ENCODE results near the gene RHBDF1.

RHBDF1 gene

DNA sequence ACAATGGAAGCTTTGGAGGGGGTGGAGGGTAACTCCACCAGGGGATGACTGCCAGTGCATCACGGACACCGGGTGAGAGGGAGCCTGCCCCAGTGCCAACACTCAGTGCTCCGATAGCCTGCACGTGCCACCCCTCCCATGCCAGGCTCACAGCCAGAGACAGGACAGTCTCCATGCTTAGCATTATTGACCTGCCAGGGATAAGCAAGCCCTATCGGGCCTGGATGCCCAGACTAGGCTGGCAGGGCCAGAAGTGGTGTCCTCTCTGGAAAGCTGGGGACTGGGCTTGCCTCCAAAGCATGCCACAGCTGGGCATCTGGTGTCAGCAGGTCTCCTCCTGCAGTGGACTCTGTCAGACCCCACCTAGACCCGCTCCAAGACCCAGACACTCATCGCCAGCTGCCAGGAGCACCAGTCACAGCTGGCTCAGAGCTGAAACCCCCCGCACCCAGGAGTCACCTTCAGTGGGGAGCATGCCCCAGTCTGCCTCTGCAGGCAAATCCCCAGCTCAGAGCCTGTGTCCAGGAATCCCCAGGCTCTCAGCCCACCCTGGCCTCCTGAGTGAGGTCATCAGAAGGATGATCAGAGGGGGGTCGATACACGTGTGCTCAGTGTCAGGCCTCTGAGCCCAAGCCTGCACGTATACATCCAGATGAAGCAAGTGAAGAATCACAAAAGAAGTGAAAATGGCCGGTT, 1.8 kb upstream of the RHBDF1 start:
- no peak for DNase-seq

GRCh38 chr16:71540-72401, 660 bp downstream of the RHBDF1 start:
- DNase-seq = no peak

- no peak for DNase-seq
These were observed 1.3 kb downstream of the RHBDF1 start for GRCh38 chr16:71210-71539.

DNA sequence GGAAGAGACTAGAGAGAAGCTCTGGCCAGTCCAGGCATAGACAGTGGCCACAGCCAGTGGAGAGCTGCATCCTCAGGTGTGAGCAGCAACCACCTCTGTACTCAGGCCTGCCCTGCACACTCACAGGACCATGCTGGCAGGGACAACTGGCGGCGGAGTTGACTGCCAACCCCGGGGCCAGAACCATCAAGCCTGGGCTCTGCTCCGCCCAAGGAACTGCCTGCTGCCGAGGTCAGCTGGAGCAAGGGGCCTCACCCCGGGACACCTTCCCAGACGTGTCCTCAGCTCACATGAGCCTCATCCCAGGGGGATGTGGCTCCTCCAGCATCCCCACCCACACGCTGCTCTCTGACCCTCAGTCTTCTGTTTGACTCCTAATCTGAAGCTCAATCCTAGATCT, 3.2 kb downstream of the RHBDF1 start:
- no peak for DNase-seq

DNA sequence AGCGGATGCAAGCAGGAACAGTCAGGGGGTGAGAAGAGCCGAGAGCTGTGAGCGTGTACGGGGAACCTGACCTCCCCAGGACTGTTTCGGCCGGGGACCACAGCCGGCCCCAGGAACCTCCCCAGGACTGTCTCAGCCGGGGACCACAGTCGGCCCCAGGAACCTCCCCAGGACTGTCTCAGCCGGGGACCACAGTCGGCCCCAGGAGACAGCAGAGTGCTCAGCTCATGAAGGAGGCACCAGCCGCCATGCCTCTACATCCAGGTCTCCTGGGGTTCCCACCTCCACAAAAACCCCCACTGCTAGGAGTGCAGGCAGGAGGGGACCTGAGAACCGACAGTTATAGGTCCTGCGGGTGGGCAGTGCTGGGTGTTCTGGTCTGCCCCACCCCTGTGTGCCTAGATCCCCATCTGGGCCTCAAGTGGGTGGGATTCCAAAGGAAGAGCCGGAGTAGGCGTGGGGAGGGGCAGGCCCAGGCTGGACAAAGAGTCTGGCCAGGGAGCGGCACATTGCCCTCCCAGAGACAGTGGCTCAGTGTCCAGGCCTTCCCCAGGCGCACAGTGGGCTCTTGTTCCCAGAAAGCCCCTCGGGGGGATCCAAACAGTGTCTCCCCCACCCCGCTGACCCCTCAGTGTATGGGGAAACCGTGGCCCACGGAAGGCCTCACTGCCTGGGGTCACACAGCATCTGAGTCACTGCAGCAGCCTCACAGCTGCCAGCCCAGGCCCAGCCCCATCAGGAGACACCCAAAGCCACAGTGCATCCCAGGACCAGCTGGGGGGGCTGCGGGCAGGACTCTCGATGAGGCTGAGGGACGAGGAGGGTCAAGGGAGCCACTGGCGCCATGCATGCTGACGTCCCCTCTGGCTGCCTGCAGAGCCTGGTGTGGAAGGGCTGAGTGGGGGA, 4.3 kb downstream of the RHBDF1 start:
- DNase-seq = no peak

- DNase-seq = no peak
These were observed 5.1 kb downstream of the RHBDF1 start for GRCh38 chr16:67183-67791.

GRCh38 chr16:66309-67182, 5.9 kb downstream of the RHBDF1 start:
- no peak for DNase-seq

- DNase-seq = peak; percentile 66 to 82
These were observed 6.7 kb downstream of the RHBDF1 start for GRCh38 chr16:65745-66144.

DNA sequence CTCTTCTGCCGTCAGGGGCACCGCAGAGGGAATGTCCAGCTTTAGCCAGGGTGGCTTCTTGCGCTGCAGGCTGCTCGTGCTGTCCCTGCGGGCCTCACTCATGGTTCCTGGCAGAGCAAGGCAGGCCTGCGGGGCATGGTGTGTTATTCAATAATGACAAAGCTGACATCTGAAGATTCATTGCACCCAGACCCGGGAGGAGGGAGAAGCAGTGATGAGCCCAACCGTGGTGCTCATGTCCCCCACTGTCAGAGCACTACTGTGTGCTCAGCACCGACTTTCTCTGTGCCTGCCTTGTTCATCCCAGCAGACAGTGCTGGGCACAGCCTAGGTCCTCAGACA, 7.5 kb downstream of the RHBDF1 start:
- no peak for DNase-seq

DNA sequence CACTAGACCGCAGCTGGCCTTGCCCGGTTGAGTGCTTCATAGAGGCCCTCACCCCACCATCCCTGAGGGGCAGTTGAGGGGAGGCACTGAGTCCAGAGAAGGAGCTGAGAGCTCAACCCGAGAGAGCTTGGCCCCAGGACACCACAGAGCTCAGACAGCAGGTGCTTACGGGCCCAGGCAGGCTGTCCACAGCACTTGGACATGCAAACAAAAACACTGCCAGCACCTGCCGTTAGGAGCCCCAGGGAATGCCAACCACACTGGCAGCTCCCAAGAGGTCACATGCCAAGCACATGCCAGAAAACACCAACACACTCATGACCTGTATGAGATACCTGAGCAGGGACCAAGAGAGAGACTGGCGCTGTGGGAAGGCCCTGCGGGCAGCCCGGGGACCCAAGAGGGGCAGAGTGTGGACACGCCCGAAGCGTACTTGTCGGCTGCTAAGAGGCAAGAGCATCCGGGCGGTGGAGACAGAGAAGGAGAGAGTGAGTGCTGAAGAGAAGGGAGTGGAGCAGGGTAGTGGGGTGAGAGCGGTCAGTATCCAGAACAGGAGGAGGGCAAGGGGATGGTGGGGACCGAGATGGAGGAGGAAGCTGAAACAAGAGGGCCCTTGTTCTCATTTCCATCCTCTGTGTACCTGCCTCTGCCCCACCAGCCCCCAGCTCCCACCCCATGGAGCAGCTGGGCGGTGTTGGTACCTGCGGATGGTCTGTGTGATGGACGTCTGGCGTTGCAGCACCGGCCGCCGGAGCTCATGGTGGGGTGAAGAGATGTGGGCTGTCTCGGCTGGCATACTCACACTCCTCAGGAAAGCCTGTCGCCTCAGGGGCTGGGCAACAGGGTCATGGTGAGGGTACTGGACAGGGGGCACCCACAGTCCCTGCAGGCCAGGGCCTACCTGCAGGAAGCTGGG, 8.2 kb downstream of the RHBDF1 start:
- no peak for DNase-seq

- DNase-seq = no peak
These were observed 9.0 kb downstream of the RHBDF1 start for GRCh38 chr16:63466-63865.

GRCh38 chr16:62968-63391, 9.5 kb downstream of the RHBDF1 start:
- DNase-seq = no peak

DNA sequence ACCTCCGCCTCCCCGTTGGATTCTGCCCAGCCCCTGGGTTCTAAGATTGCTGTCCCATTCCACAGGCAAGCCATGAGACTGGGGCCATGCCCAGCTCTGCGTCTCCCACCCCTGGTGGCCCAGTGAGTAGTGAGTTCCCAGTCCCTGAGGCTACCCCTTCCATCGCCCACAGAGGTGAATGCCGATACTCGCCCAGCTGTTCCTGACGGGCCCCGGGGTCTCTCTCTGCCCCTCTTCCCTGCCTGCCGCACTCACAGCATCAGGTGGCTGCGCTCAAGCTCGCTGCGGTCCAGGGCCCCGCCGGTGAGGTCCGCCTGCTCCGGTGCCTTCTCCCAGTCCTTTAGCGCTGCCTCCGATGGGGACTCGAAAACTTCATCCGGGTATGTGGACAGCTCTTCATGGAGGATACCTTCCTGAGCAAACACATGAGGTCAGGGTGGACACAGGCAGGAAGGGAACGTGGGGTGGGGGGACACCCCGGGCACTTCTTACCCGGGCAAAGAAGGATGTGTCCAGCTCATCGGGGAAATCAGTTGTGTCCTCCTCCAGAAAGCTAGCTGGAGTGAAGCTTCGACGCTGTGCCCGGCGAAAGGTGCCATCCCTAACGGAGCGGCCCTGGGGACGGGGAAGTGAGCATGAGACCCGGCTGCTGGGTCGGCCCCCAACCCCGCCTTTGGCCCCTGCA, 10.0 kb downstream of the RHBDF1 start:
- DNase-seq = no peak

DNA sequence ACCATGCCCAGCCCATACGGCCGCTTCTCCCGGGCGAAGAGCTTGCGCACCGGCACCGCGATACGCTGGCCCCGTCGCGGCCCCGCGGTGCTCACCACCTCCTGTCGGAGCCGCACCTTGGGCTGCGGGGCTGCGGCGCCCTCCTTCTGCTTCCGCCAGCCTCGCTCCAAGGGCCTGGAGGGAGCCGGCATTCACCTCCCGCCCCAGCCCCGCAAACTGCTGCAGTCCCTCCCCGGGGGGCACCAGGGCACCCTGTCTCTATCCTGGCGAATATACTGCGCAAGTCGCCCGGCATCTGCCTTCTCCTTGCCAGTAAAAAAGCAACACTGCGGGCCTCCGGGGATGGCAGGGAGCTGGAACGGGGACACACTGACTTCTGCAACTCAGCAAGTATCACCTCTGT, 10.6 kb downstream of the RHBDF1 start:
- no peak for DNase-seq

GRCh38 chr16:60929-61878, 11.2 kb downstream of the RHBDF1 start:
- no peak for DNase-seq

DNA sequence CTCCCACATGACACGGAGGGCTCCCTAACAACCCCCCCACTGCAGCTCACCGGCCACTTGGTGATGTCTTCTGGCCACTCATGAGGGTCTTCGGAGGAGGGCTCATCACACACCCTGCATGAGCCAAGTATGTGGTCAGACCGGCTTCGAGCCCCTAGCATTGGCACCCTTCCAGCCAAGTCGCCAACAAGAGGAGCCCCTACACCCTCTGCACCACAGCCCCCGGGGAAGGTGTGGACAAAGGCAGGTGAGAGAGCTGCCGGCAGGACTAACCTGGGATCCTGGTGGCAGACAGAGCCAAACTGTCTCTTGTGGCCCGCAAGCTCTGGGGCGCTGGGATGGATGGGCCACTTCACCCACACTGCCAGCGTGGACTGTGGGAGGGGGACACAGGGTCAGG, 12.3 kb downstream of the RHBDF1 start:
- no peak for DNase-seq

- DNase-seq = no peak
These were observed 12.9 kb downstream of the RHBDF1 start for GRCh38 chr16:59440-60059.

Measured in NCI-H446 (cell line).